HG02938 (cell line): Measurements from ENCODE around the gene CREM.
A peak's percentile ranks its signal among the peaks of the same experiment; 100 is the strongest.
"Not testable (repeated sequence)": the region's sequence is repeated elsewhere in the genome, so short reads cannot be mapped to it uniquely, and the experiment has no call there.

ENCODE experiments used
- ATAC-seq: cut with Tn5 transposase; IDR thresholded peaks from one replicate; pipeline ENCODE4 v1.9.1; 2021; ENCODE audit warnings: mild to moderate bottlenecking, moderate library complexity; ENCODE audit not compliant: unreplicated experiment

Gene CREM

GRCh38 chr10:35126530-35127288, at the start of gene CREM:
TSS of gene CREM (plus strand) at chr10:35126846. CDS start at chr10:35137836, 10,990 bp downstream.
- peak; percentile 70 for ATAC-seq

GRCh38 chr10:35079265-35079664, 47.4 kb upstream of the CREM start:
- no peak for ATAC-seq

DNA sequence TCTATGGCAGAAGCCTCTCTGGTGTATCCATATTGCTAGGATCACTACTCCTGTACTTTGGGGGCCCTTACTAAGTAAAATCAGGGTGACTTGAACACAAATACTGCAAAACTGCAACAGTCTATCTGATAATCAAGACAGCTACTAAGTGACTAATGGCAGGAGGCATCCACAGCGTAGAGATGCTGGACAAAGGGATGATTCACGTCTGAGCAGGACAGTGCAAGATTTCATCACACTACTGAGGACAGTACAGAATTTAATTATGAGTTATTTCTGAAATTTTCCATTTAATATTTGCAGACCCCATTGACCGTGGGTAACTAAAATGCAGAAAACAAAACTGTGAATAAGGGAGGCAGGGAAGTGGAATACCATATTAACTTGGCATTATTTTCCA, 46.9 kb upstream of the CREM start:
- no peak for ATAC-seq

- ATAC-seq, result not testable (repeated sequence)
These were observed 46.4 kb upstream of the CREM start for GRCh38 chr10:35080261-35080660.

GRCh38 chr10:35083242-35083641, 43.4 kb upstream of the CREM start:
- ATAC-seq, result no peak

GRCh38 chr10:35089611-35090161, 37.0 kb upstream of the CREM start:
- ATAC-seq, result peak; percentile 35

- peak; percentile 89 for ATAC-seq
These were observed 36.3 kb upstream of the CREM start, which contains the start of gene CUL2 for GRCh38 chr10:35090162-35090954. TSS of gene CUL2 (minus strand) at chr10:35090341. CDS start at chr10:35071317, 19,024 bp downstream.

GRCh38 chr10:35091994-35092790, 34.5 kb upstream of the CREM start:
- ATAC-seq, result no peak

DNA sequence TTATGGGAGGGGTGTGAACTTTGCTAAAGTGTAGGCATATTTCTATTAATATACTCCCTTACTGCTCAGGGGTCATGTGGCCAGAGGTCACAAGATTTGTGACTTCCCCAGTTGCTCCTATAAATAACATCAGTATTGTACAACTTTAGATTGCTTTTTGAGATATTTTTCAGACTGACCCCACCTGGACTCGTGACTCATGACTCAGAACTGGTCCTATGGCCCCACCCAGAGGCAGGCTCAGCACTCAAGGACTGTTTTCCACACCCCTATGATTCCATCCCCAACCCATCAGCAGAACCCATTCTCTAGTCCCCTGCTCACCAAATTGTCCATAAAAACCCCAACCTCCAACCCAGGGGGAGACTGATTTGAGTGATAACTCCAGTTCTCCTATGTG, 33.8 kb upstream of the CREM start:
- ATAC-seq, result no peak

- no peak for ATAC-seq
These were observed 30.3 kb upstream of the CREM start for GRCh38 chr10:35096312-35096711.

DNA sequence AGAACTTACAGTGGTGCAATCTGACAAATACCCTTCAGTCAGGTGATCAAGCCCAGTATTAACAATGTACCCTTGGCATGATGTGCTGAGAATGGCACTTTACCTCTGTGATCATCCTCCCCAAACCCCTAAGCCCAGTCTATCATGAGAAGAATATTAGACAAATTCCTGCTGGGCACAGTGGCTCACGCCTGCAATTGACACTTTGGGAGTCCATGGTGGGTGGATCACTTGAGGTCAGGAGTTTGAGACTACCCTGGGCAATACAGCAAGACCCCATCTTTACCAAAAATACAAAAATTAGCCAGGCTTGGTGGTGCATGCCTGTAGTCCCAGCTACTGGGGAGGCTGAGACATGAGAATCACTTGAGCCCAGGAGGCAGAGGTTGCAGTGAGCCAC, 29.1 kb upstream of the CREM start:
- no peak for ATAC-seq

- no peak for ATAC-seq
These were observed 22.8 kb upstream of the CREM start for GRCh38 chr10:35103882-35104281.

DNA sequence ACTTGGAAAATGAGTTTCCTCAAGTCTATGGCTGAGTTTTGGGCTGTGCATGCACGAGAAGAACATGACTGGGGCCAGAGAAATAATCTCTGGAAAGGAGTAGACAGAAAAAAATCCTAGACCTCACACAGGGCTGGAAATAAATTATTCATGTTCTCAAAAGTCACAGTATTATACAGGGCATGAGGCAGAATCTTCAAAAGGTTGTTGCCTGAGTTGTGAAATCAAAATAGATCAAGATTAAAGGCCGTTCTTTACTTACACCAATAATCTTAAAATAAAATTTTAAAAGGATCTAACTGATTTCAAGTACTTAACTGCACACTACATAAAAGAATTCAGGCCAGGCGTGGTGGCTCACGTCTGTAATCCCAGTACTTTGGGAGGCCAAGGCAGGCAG, 14.1 kb upstream of the CREM start:
- no peak for ATAC-seq

- ATAC-seq, result no peak
These were observed 7.3 kb upstream of the CREM start for GRCh38 chr10:35119378-35119777.

DNA sequence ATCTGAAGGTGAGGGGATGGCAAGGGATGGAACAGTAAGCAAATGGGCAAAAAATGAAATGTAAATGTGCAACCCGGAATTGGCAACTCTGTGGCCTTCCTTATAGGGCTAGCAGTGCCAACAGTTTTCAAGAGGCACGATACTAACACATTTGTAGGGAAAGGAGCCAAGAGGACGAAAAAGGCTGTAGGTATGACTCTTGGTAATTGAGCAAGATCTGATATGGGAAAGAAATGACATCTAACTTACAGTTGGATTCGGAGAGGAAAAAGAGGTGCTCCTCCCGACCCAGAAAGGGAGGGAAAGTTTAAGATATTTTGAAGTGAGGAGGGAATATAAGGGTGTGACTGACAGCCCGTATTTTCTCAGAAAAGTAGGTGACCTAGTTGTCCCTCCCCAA, 2.1 kb upstream of the CREM start:
- ATAC-seq, result no peak

- ATAC-seq, result peak; percentile 10
These were observed 550 bp upstream of the CREM start for GRCh38 chr10:35126062-35126529.

- ATAC-seq, result no peak
These were observed 744 bp downstream of the CREM start for GRCh38 chr10:35127289-35127891.

GRCh38 chr10:35129185-35129674, 2.6 kb downstream of the CREM start:
- ATAC-seq, result no peak

DNA sequence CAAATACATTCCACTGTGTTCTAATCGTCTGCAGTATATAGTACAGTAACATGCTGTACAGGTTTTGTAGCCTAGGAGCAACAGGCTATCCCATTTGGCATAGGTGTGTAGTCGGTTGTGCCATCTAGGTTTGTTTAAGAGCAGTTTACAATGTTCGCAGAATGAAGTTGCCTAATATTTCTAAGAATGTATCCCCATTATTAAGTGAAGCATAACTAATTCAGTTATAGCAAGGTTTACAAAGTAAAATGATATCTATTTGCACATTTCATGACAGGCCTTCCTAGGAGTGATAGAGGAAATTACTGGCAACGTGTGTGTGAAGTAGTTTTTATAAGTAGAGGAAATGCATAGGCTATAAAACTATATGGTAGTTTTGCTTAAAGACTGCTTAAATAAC, 4.0 kb downstream of the CREM start:
- ATAC-seq, result no peak

DNA sequence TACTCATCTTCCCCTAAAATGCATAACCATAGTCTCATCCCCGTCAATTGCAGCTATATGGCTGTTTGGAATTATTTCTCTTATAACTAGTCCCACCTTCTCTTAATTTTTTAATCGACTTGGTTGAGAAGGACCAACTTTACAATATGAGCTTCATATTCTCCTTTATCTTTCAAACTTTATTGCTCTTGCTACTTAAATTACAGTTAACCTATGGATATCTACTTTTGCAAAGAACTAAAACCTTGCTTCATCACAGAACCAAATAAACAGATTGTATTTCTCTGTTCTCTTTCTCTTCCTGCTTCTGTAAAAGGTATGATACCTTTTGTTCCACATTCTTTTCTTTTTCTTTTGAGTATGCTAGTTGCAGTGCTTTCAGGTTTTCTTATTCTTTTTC, 6.1 kb downstream of the CREM start:
- no peak for ATAC-seq
